GM21390 (cell line): ENCODE results near the gene PLSCR4.
A peak's percentile ranks its signal among the peaks of the same experiment; 100 is the strongest.

Source experiments
- ATAC-seq: cut with Tn5 transposase; IDR thresholded peaks from one replicate; pipeline ENCODE4 v1.9.1; 2021; ENCODE audit not compliant: unreplicated experiment

Gene PLSCR4

GRCh38 chr3:146196789-146197188 lies 54.1 kb downstream of the PLSCR4 start:
- no peak for ATAC-seq

- no peak for ATAC-seq
Measured at GRCh38 chr3:146195605-146196004, 55.3 kb downstream of the PLSCR4 start.

- no peak for ATAC-seq
Measured at GRCh38 chr3:146195030-146195429, 55.9 kb downstream of the PLSCR4 start.

GRCh38 chr3:146191051-146191450 lies 59.9 kb downstream of the PLSCR4 start:
- no peak for ATAC-seq

- peak; percentile 89 for ATAC-seq
Measured at GRCh38 chr3:146189519-146190173, 61.3 kb downstream of the PLSCR4 start.

GRCh38 chr3:146187334-146187950 lies 63.5 kb downstream of the PLSCR4 start:
- no peak for ATAC-seq

GRCh38 chr3:146184241-146185015 lies 66.5 kb downstream of the PLSCR4 start:
- ATAC-seq: no peak

GRCh38 chr3:146181216-146181615 lies 69.7 kb downstream of the PLSCR4 start:
- ATAC-seq: no peak

GRCh38 chr3:146180376-146180775 lies 70.5 kb downstream of the PLSCR4 start:
- no peak for ATAC-seq

- no peak for ATAC-seq
Measured at GRCh38 chr3:146178006-146178689, 72.8 kb downstream of the PLSCR4 start.

GRCh38 chr3:146177519-146177918 lies 73.4 kb downstream of the PLSCR4 start:
- ATAC-seq: no peak

- ATAC-seq: no peak
Measured at GRCh38 chr3:146177072-146177471, 73.8 kb downstream of the PLSCR4 start.

GRCh38 chr3:146172586-146172985 lies 78.3 kb downstream of the PLSCR4 start:
- no peak for ATAC-seq

GRCh38 chr3:146170591-146170990 lies 80.3 kb downstream of the PLSCR4 start:
- ATAC-seq: no peak

- ATAC-seq: no peak
Measured at GRCh38 chr3:146169891-146170290, 81.0 kb downstream of the PLSCR4 start.

- no peak for ATAC-seq
Measured at GRCh38 chr3:146166826-146167225, 84.1 kb downstream of the PLSCR4 start.

GRCh38 chr3:146166415-146166821 lies 84.5 kb downstream of the PLSCR4 start:
- ATAC-seq: no peak

GRCh38 chr3:146165877-146166276 lies 85.0 kb downstream of the PLSCR4 start:
- no peak for ATAC-seq

GRCh38 chr3:146164971-146165769 lies 85.7 kb downstream of the PLSCR4 start:
- ATAC-seq: no peak

GRCh38 chr3:146164506-146164905 lies 86.4 kb downstream of the PLSCR4 start:
- ATAC-seq: no peak

GRCh38 chr3:146164071-146164470 lies 86.8 kb downstream of the PLSCR4 start:
- no peak for ATAC-seq
